ENCODE data around the gene MARCHF7.

DNA sequence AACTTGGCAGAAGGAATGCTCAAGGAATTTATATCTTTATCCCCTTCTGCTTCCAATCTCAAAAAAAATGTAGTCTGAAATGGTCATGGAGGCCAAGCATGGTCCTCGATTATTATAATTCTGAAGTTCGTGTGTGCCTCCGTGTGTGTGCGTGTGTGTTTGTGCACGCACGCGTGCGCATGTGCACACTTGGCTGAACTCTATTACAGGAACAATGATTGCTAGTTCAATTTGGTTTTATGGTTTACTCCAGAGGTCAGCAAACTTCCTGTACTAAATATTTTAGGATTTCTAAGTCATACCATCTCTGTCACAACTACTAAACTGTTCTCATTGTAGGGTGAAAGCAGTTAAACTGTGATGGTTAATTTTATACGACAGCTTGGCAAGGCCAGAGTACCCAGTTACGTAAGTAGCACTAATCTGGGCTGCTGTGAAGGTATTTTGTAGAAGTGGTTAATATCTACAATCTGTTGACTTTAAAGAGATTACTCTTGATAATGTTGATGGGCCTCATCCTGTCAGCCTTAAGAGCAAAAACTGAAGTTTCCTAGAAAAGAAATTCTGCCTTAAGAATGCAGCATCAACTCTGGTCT lies 5.8 kb upstream of the MARCHF7 start:
- TF ChIP-seq, protein P1, sequence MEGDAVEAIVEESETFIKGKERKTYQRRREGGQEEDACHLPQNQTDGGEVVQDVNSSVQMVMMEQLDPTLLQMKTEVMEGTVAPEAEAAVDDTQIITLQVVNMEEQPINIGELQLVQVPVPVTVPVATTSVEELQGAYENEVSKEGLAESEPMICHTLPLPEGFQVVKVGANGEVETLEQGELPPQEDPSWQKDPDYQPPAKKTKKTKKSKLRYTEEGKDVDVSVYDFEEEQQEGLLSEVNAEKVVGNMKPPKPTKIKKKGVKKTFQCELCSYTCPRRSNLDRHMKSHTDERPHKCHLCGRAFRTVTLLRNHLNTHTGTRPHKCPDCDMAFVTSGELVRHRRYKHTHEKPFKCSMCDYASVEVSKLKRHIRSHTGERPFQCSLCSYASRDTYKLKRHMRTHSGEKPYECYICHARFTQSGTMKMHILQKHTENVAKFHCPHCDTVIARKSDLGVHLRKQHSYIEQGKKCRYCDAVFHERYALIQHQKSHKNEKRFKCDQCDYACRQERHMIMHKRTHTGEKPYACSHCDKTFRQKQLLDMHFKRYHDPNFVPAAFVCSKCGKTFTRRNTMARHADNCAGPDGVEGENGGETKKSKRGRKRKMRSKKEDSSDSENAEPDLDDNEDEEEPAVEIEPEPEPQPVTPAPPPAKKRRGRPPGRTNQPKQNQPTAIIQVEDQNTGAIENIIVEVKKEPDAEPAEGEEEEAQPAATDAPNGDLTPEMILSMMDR (IDR thresholded peaks at IDR 0.05; ENCODE audit: low read depth, low read length, poor library complexity, severe bottlenecking): no peak
- no peak for TF ChIP-seq EZH2phosphoT487 (IDR thresholded peaks at IDR 0.05; ENCODE audit: borderline replicate concordance, low read length)
